Loucy (cell line): ENCODE data around the gene GNAS-AS1.

Experiments
- EZH2phosphoT487 ChIP-seq: fragments of 200-600 bp; IDR thresholded peaks from 2 replicates; pipeline ENCODE4 v1.6.1; 2018; ENCODE audit warnings: antibody characterized with exemption, mild to moderate bottlenecking, moderate library complexity, borderline replicate concordance
- TF ChIP-seq, protein P1 (sequence below): fragments of 200-600 bp; sonication (generic); conservative IDR thresholded peaks from 2 replicates; pipeline ENCODE4 v1.5.1; 2014; ENCODE audit warnings: mild to moderate bottlenecking, antibody characterized with exemption, low read length

DNA sequence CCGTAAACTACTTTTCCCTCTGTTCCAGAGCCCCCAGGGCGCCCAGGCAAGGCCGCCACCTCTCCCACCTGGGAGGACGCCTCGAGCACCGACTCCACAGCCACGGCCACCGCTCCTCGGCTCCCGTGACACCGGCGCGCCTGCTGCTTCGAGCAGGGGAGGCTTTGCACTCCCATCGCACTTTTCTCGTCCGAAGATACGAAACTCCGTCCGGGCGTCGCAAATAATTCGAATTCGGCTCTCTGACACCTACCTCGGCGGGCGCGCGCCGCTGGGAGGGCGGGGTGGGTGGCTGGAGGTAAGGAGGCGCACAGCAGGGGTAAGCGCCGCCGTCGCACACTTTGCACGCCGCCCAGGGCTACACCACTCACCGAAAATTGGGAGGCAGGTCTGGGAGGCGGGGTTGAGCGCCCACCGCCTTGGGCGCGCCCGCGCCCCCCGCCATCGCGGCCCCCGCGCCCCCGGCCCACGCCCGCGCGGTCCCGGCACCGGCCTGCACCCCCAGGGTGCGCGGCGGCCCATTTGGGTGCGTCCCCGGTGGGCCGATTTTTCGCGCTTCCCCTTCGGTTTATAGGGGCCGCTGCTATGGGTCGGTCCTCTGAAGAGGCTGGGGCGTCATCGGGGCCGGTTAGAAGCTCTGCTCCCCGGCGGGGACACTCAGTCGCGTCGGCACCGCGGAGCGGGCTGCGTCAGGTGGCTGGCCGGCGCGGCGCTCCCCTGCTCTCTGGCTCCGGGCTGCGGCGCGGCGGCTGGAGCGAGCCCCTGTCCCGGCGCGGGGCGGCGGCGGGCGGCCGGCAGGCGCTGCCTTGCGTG, 38.0 kb upstream of the GNAS-AS1 start:
- TF ChIP-seq, protein P1, sequence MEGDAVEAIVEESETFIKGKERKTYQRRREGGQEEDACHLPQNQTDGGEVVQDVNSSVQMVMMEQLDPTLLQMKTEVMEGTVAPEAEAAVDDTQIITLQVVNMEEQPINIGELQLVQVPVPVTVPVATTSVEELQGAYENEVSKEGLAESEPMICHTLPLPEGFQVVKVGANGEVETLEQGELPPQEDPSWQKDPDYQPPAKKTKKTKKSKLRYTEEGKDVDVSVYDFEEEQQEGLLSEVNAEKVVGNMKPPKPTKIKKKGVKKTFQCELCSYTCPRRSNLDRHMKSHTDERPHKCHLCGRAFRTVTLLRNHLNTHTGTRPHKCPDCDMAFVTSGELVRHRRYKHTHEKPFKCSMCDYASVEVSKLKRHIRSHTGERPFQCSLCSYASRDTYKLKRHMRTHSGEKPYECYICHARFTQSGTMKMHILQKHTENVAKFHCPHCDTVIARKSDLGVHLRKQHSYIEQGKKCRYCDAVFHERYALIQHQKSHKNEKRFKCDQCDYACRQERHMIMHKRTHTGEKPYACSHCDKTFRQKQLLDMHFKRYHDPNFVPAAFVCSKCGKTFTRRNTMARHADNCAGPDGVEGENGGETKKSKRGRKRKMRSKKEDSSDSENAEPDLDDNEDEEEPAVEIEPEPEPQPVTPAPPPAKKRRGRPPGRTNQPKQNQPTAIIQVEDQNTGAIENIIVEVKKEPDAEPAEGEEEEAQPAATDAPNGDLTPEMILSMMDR: no peak
- no peak for TF ChIP-seq EZH2phosphoT487
